Fibroblast of lung (primary cell): ENCODE results near the gene MSL3. TPM values are rescaled to one million over a fixed set of nuclear protein-coding genes. Genes with fewer than 3 reads are reported as not detected.

ENCODE experiments used
- DNase-seq, 2 donors: peaks; one replicate each; pipeline versions ENCODE4 v3.0.0 to v3.0.0-alpha.2; 2010; ENCODE audit warnings: low read depth in 2 of 2
- H2AFZ ChIP-seq: 2 replicates; pipeline ENCODE4 v1.5.1; 2012; ENCODE audit warnings: low read length, control low read depth, inconsistent platforms
- H3K27ac ChIP-seq: 2 replicates; pipeline ENCODE4 v1.5.1; 2011; ENCODE audit warnings: low read length, control low read depth; ENCODE audit not compliant: insufficient read depth
- H3K27me3 ChIP-seq: 2 replicates; pipeline ENCODE4 v1.5.1; 2011; ENCODE audit warnings: mild to moderate bottlenecking, low read length; ENCODE audit not compliant: control insufficient read depth, insufficient read depth
- H3K36me3 ChIP-seq: 2 replicates; pipeline ENCODE4 v1.5.1; 2011; ENCODE audit warnings: low read length; ENCODE audit not compliant: control insufficient read depth, insufficient read depth
- H3K4me1 ChIP-seq: 2 replicates; pipeline ENCODE4 v1.5.1; 2011; ENCODE audit warnings: low read length; ENCODE audit not compliant: control insufficient read depth, insufficient read depth; ENCODE audit errors: extremely low read depth
- H3K4me2 ChIP-seq: 2 replicates; pipeline ENCODE4 v1.5.1; 2011; ENCODE audit warnings: low read length, control low read depth; ENCODE audit not compliant: insufficient read depth; ENCODE audit errors: extremely low read depth
- H3K4me3 ChIP-seq, 4 experiments: fragments of 200-600 bp in 1 of 4; sonication (generic) in 1 of 4; replicated peaks in 1 of 4; 2 replicates each; pipeline ENCODE4 v1.5.1; 2011 to 2016; ENCODE audit warnings: low read length in 4 of 4, low read depth in 3 of 4, mild to moderate bottlenecking in 3 of 4, control low read depth in 2 of 4, inconsistent platforms in 1 of 4, mixed read lengths in 1 of 4; ENCODE audit not compliant: insufficient read depth in 1 of 4; ENCODE audit errors: control extremely low read depth in 1 of 4
- H3K79me2 ChIP-seq: 2 replicates; pipeline ENCODE4 v1.5.1; 2012; ENCODE audit warnings: mild to moderate bottlenecking, low read length, inconsistent platforms; ENCODE audit not compliant: control insufficient read depth, insufficient read depth
- H3K9ac ChIP-seq: 2 replicates; pipeline ENCODE4 v1.5.1; 2011; ENCODE audit warnings: mild to moderate bottlenecking, low read length, control low read depth; ENCODE audit not compliant: insufficient read depth
- H3K9me3 ChIP-seq: 2 replicates; pipeline ENCODE4 v1.5.1; 2012; ENCODE audit warnings: low read depth, low read length; ENCODE audit not compliant: control insufficient read depth, insufficient read depth
- H4K20me1 ChIP-seq: 2 replicates; pipeline ENCODE4 v1.5.1; 2011; ENCODE audit warnings: low read length; ENCODE audit not compliant: control insufficient read depth, insufficient read depth; ENCODE audit errors: extremely low read depth
- EZH2 ChIP-seq: IDR thresholded peaks from 2 replicates; pipeline ENCODE4 v1.5.1; 2012; ENCODE audit warnings: low read length, control low read depth, mild to moderate bottlenecking; ENCODE audit errors: missing control alignments
- polyA plus RNA-seq, 2 donors: library from polyadenylated mRNA; depleted of rRNA in 1 of 2; stranded (reverse) in 1 of 2; unstranded in 1 of 2; fragments of >200 nt; gene quantifications; 2 replicates each; pipeline ENCODE4 v1.2.1, GENCODE V29; 2011 to 2012; ENCODE audit warnings: missing spikeins in 1 of 2
- total RNA-seq: library from RNA; depleted of rRNA; stranded (reverse); fragments of >200 nt; gene quantifications from 2 replicates; pipeline ENCODE4 v1.2.1, GENCODE V29; 2014
- TF ChIP-seq, protein P1 (sequence below), 2 donors: IDR thresholded peaks in 1 of 2; conservative IDR thresholded peaks in 1 of 2; 1 replicate in 1 of 2; 2 replicates in 1 of 2; pipeline ENCODE4 v1.5.1; 2011 to 2012; ENCODE audit warnings: low read length in 2 of 2, control low read depth in 1 of 2, inconsistent platforms in 1 of 2, low read depth in 1 of 2, mild to moderate bottlenecking in 1 of 2

Gene MSL3
- total and polyA plus RNA-seq, 2 donors (not counting 1 experiment from before 2014, with no cell fraction given), result 16.8 to 24.6 TPM

DNA sequence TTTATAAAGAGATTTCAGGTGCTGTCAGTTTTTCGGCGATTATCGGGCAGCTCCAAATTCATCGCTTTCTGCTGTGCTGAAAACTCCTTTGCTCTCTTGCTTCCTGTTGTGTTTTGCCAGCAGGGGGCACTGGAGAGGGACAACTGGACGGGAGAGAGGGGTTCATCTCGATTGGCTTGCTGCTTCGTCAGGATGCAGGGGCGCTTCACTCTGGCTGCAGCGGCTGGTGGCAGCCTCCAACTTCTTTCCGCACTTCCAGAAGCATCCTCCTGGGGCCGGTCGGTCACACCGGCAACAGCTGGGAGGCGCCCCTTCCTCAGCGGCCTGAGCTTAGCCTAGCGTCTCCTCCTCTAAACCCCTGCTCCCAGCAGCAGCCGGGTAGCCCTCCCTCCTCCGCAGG lies 29.5 kb downstream of the MSL3 start:
- Histone ChIP-seq H4K20me1 (no peaks in the 10 kb centered on the region), H3K27me3 (no peaks in the 10 kb centered on the region), H3K79me2 (no peaks in the 10 kb centered on the region), H2AFZ (no peak overlapping the region), H3K27ac (no peak overlapping the region), H3K9ac (no peak overlapping the region), H3K4me1 (no peaks in the 10 kb centered on the region), H3K4me2 (no peak overlapping the region), H3K9me3 (no peaks in the 10 kb centered on the region), H3K36me3 (no peaks in the 10 kb centered on the region), H3K4me3 (peak overlapping the region in 2 of 4 experiments; percentile 27 to 56)
- DNase-seq, result peak; percentile 38 to 50
- TF ChIP-seq, protein P1, sequence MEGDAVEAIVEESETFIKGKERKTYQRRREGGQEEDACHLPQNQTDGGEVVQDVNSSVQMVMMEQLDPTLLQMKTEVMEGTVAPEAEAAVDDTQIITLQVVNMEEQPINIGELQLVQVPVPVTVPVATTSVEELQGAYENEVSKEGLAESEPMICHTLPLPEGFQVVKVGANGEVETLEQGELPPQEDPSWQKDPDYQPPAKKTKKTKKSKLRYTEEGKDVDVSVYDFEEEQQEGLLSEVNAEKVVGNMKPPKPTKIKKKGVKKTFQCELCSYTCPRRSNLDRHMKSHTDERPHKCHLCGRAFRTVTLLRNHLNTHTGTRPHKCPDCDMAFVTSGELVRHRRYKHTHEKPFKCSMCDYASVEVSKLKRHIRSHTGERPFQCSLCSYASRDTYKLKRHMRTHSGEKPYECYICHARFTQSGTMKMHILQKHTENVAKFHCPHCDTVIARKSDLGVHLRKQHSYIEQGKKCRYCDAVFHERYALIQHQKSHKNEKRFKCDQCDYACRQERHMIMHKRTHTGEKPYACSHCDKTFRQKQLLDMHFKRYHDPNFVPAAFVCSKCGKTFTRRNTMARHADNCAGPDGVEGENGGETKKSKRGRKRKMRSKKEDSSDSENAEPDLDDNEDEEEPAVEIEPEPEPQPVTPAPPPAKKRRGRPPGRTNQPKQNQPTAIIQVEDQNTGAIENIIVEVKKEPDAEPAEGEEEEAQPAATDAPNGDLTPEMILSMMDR (conservative IDR thresholded peaks at IDR 0.05 in 1 of 2, IDR thresholded peaks at IDR 0.05 in 1 of 2; ENCODE audit: low read depth in 1 of 2, low read length in 2 of 2), result peak; percentile 42 to 66
- TF ChIP-seq EZH2, result no peak

DNA sequence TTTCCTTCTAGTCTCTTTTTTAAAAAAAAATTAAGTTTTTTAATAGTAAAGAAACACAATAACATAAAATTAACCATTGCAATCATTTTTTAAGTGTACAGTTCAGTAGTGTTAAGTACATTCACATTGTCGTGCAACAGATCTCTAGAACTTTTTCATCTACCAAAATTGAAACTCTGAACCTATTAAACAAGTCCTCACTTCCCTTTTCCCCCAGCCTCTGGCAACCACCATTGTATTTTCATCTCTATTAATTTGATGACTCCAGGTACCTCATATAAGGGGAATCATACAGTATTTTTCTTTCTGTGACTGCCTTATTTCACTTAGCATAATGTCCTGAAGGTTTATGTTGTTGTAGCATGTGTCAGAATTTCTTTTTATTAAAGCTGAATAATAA lies 31.8 kb downstream of the MSL3 start:
- Histone ChIP-seq H3K36me3 (no peaks in the 10 kb centered on the region), H3K9me3 (no peaks in the 10 kb centered on the region), H3K27me3 (no peaks in the 10 kb centered on the region), H2AFZ (no peak overlapping the region), H3K4me2 (no peak overlapping the region), H3K4me1 (no peaks in the 10 kb centered on the region), H3K79me2 (no peaks in the 10 kb centered on the region), H4K20me1 (no peaks in the 10 kb centered on the region), H3K4me3 (no peak overlapping the region), H3K9ac (no peak overlapping the region), H3K27ac (no peak overlapping the region)
- TF ChIP-seq EZH2, result no peak
- TF ChIP-seq, protein P1 (conservative IDR thresholded peaks at IDR 0.05 in 1 of 2, IDR thresholded peaks at IDR 0.05 in 1 of 2; ENCODE audit: low read depth in 1 of 2, low read length in 2 of 2), result no peak
- DNase-seq, result no peak

GRCh38 chrX:11791090-11791489 lies 33.1 kb downstream of the MSL3 start:
- Histone ChIP-seq H3K79me2 (no peaks in the 10 kb centered on the region), H3K4me3 (no peak overlapping the region), H3K27ac (no peak overlapping the region), H3K9ac (no peak overlapping the region), H4K20me1 (no peaks in the 10 kb centered on the region), H3K9me3 (no peaks in the 10 kb centered on the region), H3K36me3 (no peaks in the 10 kb centered on the region), H3K27me3 (no peaks in the 10 kb centered on the region), H3K4me1 (no peaks in the 10 kb centered on the region), H2AFZ (no peak overlapping the region), H3K4me2 (no peak overlapping the region)
- DNase-seq, result no peak
- TF ChIP-seq, protein P1 (conservative IDR thresholded peaks at IDR 0.05 in 1 of 2, IDR thresholded peaks at IDR 0.05 in 1 of 2; ENCODE audit: low read depth in 1 of 2, low read length in 2 of 2), result no peak
- no peak for TF ChIP-seq EZH2
